ENCODE results near the gene RIMBP2.

DNA sequence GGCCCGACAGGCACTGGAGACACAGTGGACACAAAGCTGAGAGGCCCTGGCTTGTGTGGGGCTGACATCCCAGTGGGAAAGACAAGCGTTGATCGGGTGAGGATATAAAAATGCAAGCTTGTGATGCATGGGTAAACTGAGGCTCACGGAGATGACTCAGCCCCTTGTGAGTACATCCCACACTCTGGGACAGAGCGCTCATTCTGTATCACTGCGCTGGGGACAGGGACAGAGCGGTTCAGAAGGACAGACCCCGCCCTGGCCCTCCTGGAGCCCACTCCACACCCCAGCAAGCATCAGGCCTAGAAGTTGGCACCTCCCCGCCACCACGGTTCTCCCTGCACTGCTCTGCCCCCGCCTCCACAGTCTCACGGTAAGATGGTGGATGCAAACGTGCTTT is 222.1 kb downstream of the RIMBP2 start:
- TF ChIP-seq CTCF (IDR thresholded peaks at IDR 0.05) (no peak), POLR2A (IDR thresholded peaks at IDR 0.05) (no peak)

All from lower leg skin (tissue), 3 donors.